GM12872 (cell line): ENCODE measurements around the gene DSN1.

Experiments used
- CTCF ChIP-seq: IDR thresholded peaks from 3 replicates; pipeline ENCODE4 v1.5.1; 2011; ENCODE audit warnings: low read depth, mild to moderate bottlenecking, low read length, moderate library complexity; ENCODE audit not compliant: insufficient read depth

The DSN1 gene

GRCh38 chr20:36754656-36755222 lies 18.8 kb downstream of the DSN1 start:
- peak; percentile 84 for TF ChIP-seq CTCF

- no peak for TF ChIP-seq CTCF
These were observed 21.0 kb downstream of the DSN1 start for GRCh38 chr20:36752582-36752981.

DNA sequence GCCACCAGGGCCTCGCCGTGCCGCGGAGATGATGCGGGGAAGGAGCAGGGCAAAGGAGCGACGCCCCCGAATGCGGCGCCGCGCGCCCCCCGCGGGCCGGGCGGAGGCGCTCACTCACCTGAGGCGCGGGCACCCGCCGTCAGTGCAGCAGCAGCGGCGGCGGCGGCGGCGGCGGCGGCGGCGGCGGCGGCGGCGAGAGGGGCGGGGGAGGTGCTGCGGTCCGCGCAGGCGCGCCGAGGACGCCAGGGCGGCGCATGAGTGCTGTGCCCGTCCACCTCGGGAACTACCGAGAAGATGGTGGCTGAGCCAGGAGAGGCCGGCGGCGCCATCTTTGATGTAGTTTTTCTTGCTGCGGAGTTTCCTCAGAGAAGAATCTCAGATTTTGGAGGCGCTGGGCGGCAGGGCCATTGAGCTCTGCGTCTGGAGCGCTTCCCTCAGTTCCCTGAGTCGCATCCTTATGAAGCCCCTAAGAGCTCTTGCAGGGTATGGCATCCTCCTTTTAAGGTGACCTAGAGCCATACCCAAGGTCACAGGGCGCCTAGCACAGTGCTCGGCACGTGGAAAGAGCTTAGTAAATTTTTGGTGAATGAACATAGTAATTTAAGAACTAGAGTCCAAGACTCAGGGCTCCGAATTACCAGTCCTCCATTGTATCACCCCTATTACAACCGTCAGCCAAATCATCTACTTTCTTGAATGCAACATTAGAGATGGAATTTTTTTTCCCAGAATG lies 27.5 kb downstream of the DSN1 start, which contains the start of gene NDRG3:
Gene NDRG3 (minus strand): TSS at position 164 of the 733 bp plus-strand sequence. CDS start 24,355 bp downstream, outside the sequence.
- TF ChIP-seq CTCF: peak; percentile 17; the same call in 1 of the 3 replicates

- no peak for TF ChIP-seq CTCF
These were observed 28.2 kb downstream of the DSN1 start for GRCh38 chr20:36745234-36745926.

DNA sequence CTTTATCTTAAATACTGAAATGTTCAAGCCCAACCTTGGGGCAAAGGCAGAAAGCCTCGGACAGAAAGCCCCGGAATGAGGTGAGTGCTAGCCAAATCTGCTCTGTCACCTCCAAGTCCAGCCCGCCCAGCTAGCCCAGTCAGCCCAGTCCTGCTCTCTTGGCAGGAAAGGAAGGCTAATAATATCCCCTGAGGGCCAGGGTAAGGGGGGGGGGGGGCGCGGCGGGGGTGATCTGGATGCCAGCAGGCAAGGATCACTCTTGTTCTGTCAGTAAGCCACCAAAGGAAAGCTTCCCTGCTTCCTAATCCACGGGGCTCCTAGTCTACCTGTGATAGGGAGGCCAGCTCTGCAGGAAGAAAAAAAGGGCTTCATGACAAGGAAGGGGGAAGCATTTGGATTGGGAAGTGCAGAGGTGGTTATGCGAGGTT lies 28.8 kb downstream of the DSN1 start:
- TF ChIP-seq CTCF: no peak

DNA sequence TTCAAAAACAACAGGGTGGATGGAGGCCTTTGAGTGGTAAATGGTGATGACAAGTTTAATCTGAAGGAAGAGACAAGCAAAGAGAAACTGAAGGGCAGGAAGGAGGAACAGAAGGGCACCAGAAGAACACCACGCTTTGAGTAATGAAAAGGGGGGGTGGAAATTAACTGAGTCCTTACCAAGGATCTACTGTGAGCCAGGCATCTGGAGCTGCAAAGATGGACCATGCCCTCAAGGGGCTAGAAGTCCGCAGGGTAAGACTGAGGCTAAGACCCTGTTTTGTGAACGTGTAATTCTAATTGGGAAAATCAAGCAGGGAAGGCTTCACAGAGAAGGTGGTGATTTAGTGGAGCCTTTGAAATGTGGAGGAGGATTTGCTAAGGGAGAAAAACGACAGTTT lies 29.3 kb downstream of the DSN1 start:
- TF ChIP-seq CTCF: no peak

DNA sequence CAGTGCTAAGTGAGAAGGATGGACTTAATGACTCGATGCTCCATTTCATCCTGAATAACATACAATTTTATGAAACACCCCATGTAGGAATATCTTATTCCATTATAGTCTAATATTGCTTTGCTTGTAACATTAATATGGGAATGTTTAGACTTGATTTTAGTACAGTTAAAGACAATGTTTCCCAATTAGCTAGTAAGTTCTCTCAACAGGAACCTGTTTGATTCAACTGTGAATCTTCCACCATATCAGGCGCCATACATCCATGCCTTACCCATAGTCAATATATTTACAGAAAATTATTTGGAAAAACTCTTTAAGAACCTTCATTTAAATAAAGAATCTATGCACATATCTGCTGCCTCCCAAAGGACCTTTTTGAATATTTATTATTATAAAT lies 31.0 kb downstream of the DSN1 start:
- TF ChIP-seq CTCF: no peak
